Stimulated activated CD4-positive, alpha-beta T cell treated with anti-CD3 and anti-CD28 coated beads, Interleukin-1b, Interleukin-23, amount 100 ng/mL, for 48 hours (primary cell): ENCODE measurements around the gene IRAK2.

Experiments used
- DNase-seq: peaks from one replicate; pipeline ENCODE4 v3.0.0-alpha.2; 2020

Gene IRAK2

GRCh38 chr3:10286596-10287295 is 122.0 kb downstream of the IRAK2 start:
- no peak for DNase-seq

GRCh38 chr3:10287936-10288574 is 123.3 kb downstream of the IRAK2 start:
- no peak for DNase-seq

- DNase-seq: no peak
Measured at GRCh38 chr3:10288575-10288960, 123.8 kb downstream of the IRAK2 start.

- no peak for DNase-seq
Measured at GRCh38 chr3:10289077-10289476, 124.4 kb downstream of the IRAK2 start.

- DNase-seq: no peak
Measured at GRCh38 chr3:10289787-10290355, 125.2 kb downstream of the IRAK2 start.

- no peak for DNase-seq
Measured at GRCh38 chr3:10290481-10291176, 125.9 kb downstream of the IRAK2 start.

- DNase-seq: no peak
Measured at GRCh38 chr3:10291641-10292040, 126.9 kb downstream of the IRAK2 start.

GRCh38 chr3:10292505-10293419 is 128.0 kb downstream of the IRAK2 start, which contains the start of gene GHRL:
Gene GHRL (minus strand): TSS chr3:10292947. CDS start chr3:10290180, 2,767 bp downstream.
- no peak for DNase-seq
